Measurements from ENCODE around the gene OR2F2. TPM values are rescaled to one million over a fixed set of nuclear protein-coding genes. Genes with fewer than 3 reads are reported as not detected.

Gene OR2F2
- polyA plus RNA-seq, 1 of the 3 experiments (the other 2 are of a cell fraction), result 0.07 TPM

- no peak overlapping the region for H3K9ac ChIP-seq
- ChIA-PET CTCF (no interaction called here), POLR2A (no interaction called here)
- DNase-seq, result no peak
- H4K20me1 ChIP-seq (ENCODE audit: insufficient read depth), result no peaks in the 10 kb centered on the region
- H3K4me3 ChIP-seq (ENCODE audit: low read depth in 2 of 2, low read length in 1 of 2), result no peak overlapping the region
- TF ChIP-seq MXI1 (IDR thresholded peaks at IDR 0.05; ENCODE audit: low read depth, low read length) (no peak), MEF2A (IDR thresholded peaks at IDR 0.05; ENCODE audit: borderline replicate concordance, low read depth) (no peak), CHD2 (IDR thresholded peaks at IDR 0.05; ENCODE audit: low read length, partially characterized antibody) (no peak), TEAD4 (IDR thresholded peaks at IDR 0.05; ENCODE audit: borderline replicate concordance, insufficient read depth) (no peak), NFIC (IDR thresholded peaks at IDR 0.05; ENCODE audit: borderline replicate concordance) (no peak), SMC3 (IDR thresholded peaks at IDR 0.05; ENCODE audit: low read depth, low read length) (no peak), IRF3 (IDR thresholded peaks at IDR 0.05; ENCODE audit: low read depth, low read length) (no peak), ELF1 (IDR thresholded peaks at IDR 0.05) (no peak), RAD21 (IDR thresholded peaks at IDR 0.05; ENCODE audit: low read length) (no peak)
- TF ChIP-seq, protein P1, sequence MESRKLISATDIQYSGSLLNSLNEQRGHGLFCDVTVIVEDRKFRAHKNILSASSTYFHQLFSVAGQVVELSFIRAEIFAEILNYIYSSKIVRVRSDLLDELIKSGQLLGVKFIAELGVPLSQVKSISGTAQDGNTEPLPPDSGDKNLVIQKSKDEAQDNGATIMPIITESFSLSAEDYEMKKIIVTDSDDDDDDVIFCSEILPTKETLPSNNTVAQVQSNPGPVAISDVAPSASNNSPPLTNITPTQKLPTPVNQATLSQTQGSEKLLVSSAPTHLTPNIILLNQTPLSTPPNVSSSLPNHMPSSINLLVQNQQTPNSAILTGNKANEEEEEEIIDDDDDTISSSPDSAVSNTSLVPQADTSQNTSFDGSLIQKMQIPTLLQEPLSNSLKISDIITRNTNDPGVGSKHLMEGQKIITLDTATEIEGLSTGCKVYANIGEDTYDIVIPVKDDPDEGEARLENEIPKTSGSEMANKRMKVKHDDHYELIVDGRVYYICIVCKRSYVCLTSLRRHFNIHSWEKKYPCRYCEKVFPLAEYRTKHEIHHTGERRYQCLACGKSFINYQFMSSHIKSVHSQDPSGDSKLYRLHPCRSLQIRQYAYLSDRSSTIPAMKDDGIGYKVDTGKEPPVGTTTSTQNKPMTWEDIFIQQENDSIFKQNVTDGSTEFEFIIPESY (IDR thresholded peaks at IDR 0.05; ENCODE audit: borderline replicate concordance, low read depth), result no peak
- no peaks in the 10 kb centered on the region; the same call in 1 of the 2 replicates for H3K27me3 ChIP-seq (ENCODE audit: insufficient read depth)
- no peaks in the 10 kb centered on the region for H3F3A ChIP-seq (replicated peaks; ENCODE audit: insufficient read depth)
- no peak overlapping the region for H2AFZ ChIP-seq (ENCODE audit: low read depth)
- no peaks in the 10 kb centered on the region for H3K9me2 ChIP-seq
- no peaks in the 10 kb centered on the region for H3K4me1 ChIP-seq (ENCODE audit: control insufficient read depth in 1 of 2, insufficient read depth in 2 of 2, low read depth in 1 of 2, low read length in 1 of 2)
- no peaks in the 10 kb centered on the region for H3K79me2 ChIP-seq (ENCODE audit: insufficient read depth)
- peaks cover under 1% of the 10 kb centered on the region; the same call in 1 of the 2 replicates for H3K9me3 ChIP-seq
- H3K4me2 ChIP-seq, result no peak overlapping the region
- H3K36me3 ChIP-seq (replicated peaks in 1 of 2; ENCODE audit: control insufficient read depth in 1 of 2, insufficient read depth in 2 of 2, low read length in 1 of 2), result no peaks in the 10 kb centered on the region
- 0% methylated on average over 2 of the region's 2 CpGs for WGBS (ENCODE audit: low lambda C conversion rate)
- H3K27ac ChIP-seq (ENCODE audit: low read depth in 2 of 2, low read length in 1 of 2), result no peak overlapping the region
Measured at GRCh38 chr7:143965280-143965679, 30.2 kb downstream of the OR2F2 start.

- Histone ChIP-seq H3K4me1 (ENCODE audit: control insufficient read depth in 1 of 2, insufficient read depth in 2 of 2, low read depth in 1 of 2, low read length in 1 of 2) (no peaks in the 10 kb centered on the region), H3K4me2 (no peak overlapping the region), H3K27me3 (ENCODE audit: insufficient read depth) (no peaks in the 10 kb centered on the region; the same call in 1 of the 2 replicates), H3K9me2 (peaks cover 3% of the 10 kb centered on the region; the same call in 1 of the 2 replicates), H2AFZ (ENCODE audit: low read depth) (no peak overlapping the region), H4K20me1 (ENCODE audit: insufficient read depth) (no peaks in the 10 kb centered on the region), H3K4me3 (ENCODE audit: low read depth in 2 of 2, low read length in 1 of 2) (no peak overlapping the region), H3K36me3 (replicated peaks in 1 of 2; ENCODE audit: control insufficient read depth in 1 of 2, insufficient read depth in 2 of 2, low read length in 1 of 2) (no peaks in the 10 kb centered on the region), H3F3A (replicated peaks; ENCODE audit: insufficient read depth) (no peaks in the 10 kb centered on the region), H3K79me2 (ENCODE audit: insufficient read depth) (no peaks in the 10 kb centered on the region), H3K9ac (no peak overlapping the region), H3K9me3 (peaks cover 7% of the 10 kb centered on the region), H3K27ac (ENCODE audit: low read depth in 2 of 2, low read length in 1 of 2) (no peak overlapping the region)
- DNase-seq, result no peak
- POLR2A ChIA-PET, result no interaction called here
- no peak for TF ChIP-seq POLR2AphosphoS5 (IDR thresholded peaks at IDR 0.05; ENCODE audit: low read depth, low read length)
- TF ChIP-seq NFIC (IDR thresholded peaks at IDR 0.05; ENCODE audit: borderline replicate concordance), result no peak
- TF ChIP-seq USF2 (IDR thresholded peaks at IDR 0.05; ENCODE audit: borderline replicate concordance, low read depth, low read length), result no peak
- TF ChIP-seq EZH2phosphoT487 (IDR thresholded peaks at IDR 0.05; ENCODE audit: borderline replicate concordance, low read depth), result no peak
- TF ChIP-seq MAX (IDR thresholded peaks at IDR 0.05; ENCODE audit: low read depth), result no peak
- TF ChIP-seq GATA2 (CRISPR knock-in tag; IDR thresholded peaks at IDR 0.05), result no peak
- TF ChIP-seq, protein P2, sequence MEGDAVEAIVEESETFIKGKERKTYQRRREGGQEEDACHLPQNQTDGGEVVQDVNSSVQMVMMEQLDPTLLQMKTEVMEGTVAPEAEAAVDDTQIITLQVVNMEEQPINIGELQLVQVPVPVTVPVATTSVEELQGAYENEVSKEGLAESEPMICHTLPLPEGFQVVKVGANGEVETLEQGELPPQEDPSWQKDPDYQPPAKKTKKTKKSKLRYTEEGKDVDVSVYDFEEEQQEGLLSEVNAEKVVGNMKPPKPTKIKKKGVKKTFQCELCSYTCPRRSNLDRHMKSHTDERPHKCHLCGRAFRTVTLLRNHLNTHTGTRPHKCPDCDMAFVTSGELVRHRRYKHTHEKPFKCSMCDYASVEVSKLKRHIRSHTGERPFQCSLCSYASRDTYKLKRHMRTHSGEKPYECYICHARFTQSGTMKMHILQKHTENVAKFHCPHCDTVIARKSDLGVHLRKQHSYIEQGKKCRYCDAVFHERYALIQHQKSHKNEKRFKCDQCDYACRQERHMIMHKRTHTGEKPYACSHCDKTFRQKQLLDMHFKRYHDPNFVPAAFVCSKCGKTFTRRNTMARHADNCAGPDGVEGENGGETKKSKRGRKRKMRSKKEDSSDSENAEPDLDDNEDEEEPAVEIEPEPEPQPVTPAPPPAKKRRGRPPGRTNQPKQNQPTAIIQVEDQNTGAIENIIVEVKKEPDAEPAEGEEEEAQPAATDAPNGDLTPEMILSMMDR (IDR thresholded peaks at IDR 0.05), result no peak
- TF ChIP-seq TEAD4 (IDR thresholded peaks at IDR 0.05; ENCODE audit: borderline replicate concordance, insufficient read depth), result no peak
- no peak for TF ChIP-seq SIN3A (IDR thresholded peaks at IDR 0.05; ENCODE audit: borderline replicate concordance, low read depth, low read length)
- 12% methylated on average over 4 of the region's 4 CpGs for WGBS (ENCODE audit: low lambda C conversion rate)
- CTCF ChIA-PET, result no interaction called here
Measured at GRCh38 chr7:143967398-143967797, 32.4 kb downstream of the OR2F2 start.
